Endothelial cell of umbilical vein (primary cell): Measurements from ENCODE around the gene MKRN1. TPM values are rescaled to one million over a fixed set of nuclear protein-coding genes. Genes with fewer than 3 reads are reported as not detected.
"Not testable (repeated sequence)": the region's sequence is repeated elsewhere in the genome, so short reads cannot be mapped to it uniquely, and the experiment has no call there.

Experiments
- BruUV-seq: library from RNA; stranded (reverse); fragments of 400-500 nt; replicated peaks from 2 replicates; lab custom pipeline; 2021; lab: Mats Ljungman, UMichigan
- CTCF ChIA-PET: fragments of 300-600, 350-600 bp; sonication (Branson Sonifier 250); formaldehyde crosslinking; loops from one replicate; lab custom pipeline; 2021; ENCODE audit warnings: antibody characterized with exemption, inconsistent platforms; lab: Charles Lee
- POLR2A ChIA-PET: fragments of 300-600, 350-600 bp; sonication (Branson Sonifier 250); formaldehyde crosslinking; loops from one replicate; lab custom pipeline; 2021; ENCODE audit warnings: antibody characterized with exemption, inconsistent platforms; lab: Charles Lee
- DNase-seq: peaks from one replicate; pipeline ENCODE4 v3.0.0-alpha.2; 2011; ENCODE audit warnings: low read depth, low spot score
- FAIRE-seq: peaks from 2 replicates; lab custom pipeline; 2011; peaks lifted over from hg19 to GRCh38; lab: Jason Lieb, UNC
- H2AFZ ChIP-seq: 2 replicates; pipeline ENCODE4 v1.6.0; 2012; ENCODE audit warnings: low read depth, low read length, control low read depth, inconsistent platforms
- H3K27ac ChIP-seq: 2 replicates; pipeline ENCODE4 v1.5.1; 2011; ENCODE audit warnings: low read depth, mild to moderate bottlenecking, control low read depth, low read length, moderate library complexity; ENCODE audit not compliant: insufficient read depth
- H3K27me3 ChIP-seq, 2 experiments: 2 replicates each; pipeline versions ENCODE4 v1.6.0 to v1.6.1; 2011; ENCODE audit warnings: low read length in 2 of 2, mixed read lengths in 1 of 2; ENCODE audit not compliant: control insufficient read depth in 2 of 2, insufficient read depth in 2 of 2
- H3K36me3 ChIP-seq, 2 experiments: 2 replicates in 1 of 2; 3 replicates in 1 of 2; pipeline ENCODE4 v1.5.1; 2011; ENCODE audit warnings: low read length in 2 of 2, mild to moderate bottlenecking in 1 of 2, moderate library complexity in 1 of 2; ENCODE audit not compliant: control insufficient read depth in 2 of 2, insufficient read depth in 2 of 2; ENCODE audit errors: extremely low read depth in 1 of 2
- H3K4me1 ChIP-seq: 3 replicates; pipeline ENCODE4 v1.5.1; 2011; ENCODE audit warnings: mild to moderate bottlenecking, low read length; ENCODE audit not compliant: control insufficient read depth, insufficient read depth; ENCODE audit errors: extremely low read depth
- H3K4me2 ChIP-seq: 2 replicates; pipeline ENCODE4 v1.6.1; 2011; ENCODE audit warnings: low read length, control low read depth, mixed read lengths; ENCODE audit not compliant: insufficient read depth
- H3K4me3 ChIP-seq, 3 experiments: fragments of 200-600 bp in 1 of 3; sonication (generic), shearing (Covaris generic) in 1 of 3; replicated peaks in 1 of 3; 2 replicates each; pipeline ENCODE4 v1.5.1; 2011 to 2016; ENCODE audit warnings: control low read depth in 3 of 3, low read length in 3 of 3, mild to moderate bottlenecking in 2 of 3, inconsistent platforms in 1 of 3, low read depth in 1 of 3, moderate library complexity in 1 of 3; ENCODE audit not compliant: insufficient read depth in 1 of 3
- H3K79me2 ChIP-seq: 2 replicates; pipeline ENCODE4 v1.6.0; 2012; ENCODE audit warnings: low read length, inconsistent platforms; ENCODE audit not compliant: control insufficient read depth, insufficient read depth
- H3K9ac ChIP-seq: replicated peaks from 2 replicates; pipeline ENCODE3; 2011; ENCODE audit warnings: low read length, control low read depth; ENCODE audit not compliant: insufficient read depth; ENCODE audit errors: extremely low read depth
- H3K9me1 ChIP-seq: replicated peaks from 3 replicates; pipeline ENCODE4 v1.6.0; 2011; ENCODE audit warnings: mild to moderate bottlenecking, low read length; ENCODE audit not compliant: control insufficient read depth, insufficient read depth; ENCODE audit errors: extremely low read depth
- H3K9me3 ChIP-seq: replicated peaks from 2 replicates; pipeline ENCODE4 v1.5.1; 2012; ENCODE audit warnings: low read length, inconsistent platforms; ENCODE audit not compliant: control insufficient read depth, insufficient read depth
- H4K20me1 ChIP-seq: replicated peaks from 2 replicates; pipeline ENCODE3; 2011; ENCODE audit warnings: mild to moderate bottlenecking, low read length; ENCODE audit not compliant: control insufficient read depth, insufficient read depth; ENCODE audit errors: extremely low read depth
- EZH2 ChIP-seq: IDR thresholded peaks from 2 replicates; pipeline ENCODE4 v1.6.1; 2012; ENCODE audit warnings: borderline replicate concordance, low read depth, mild to moderate bottlenecking, moderate library complexity, low read length, inconsistent platforms; ENCODE audit not compliant: severe bottlenecking
- FOS ChIP-seq: IDR thresholded peaks from 2 replicates; pipeline ENCODE4 v1.6.1; 2011; ENCODE audit warnings: mild to moderate bottlenecking, low read length, moderate library complexity, borderline replicate concordance; ENCODE audit not compliant: insufficient read depth
- GATA2 ChIP-seq: IDR thresholded peaks from 2 replicates; pipeline ENCODE4 v1.7.0; 2011; ENCODE audit warnings: low read depth, mild to moderate bottlenecking, moderate library complexity, mixed read lengths, low read length; ENCODE audit not compliant: insufficient read length, insufficient read depth
- MYC ChIP-seq: IDR thresholded peaks from one replicate; pipeline ENCODE4 v1.6.1; 2011; ENCODE audit warnings: mild to moderate bottlenecking, low read depth, low read length
- dilution Hi-C: fragments of 300-500 bp; cut with MboI; formaldehyde crosslinking; loops from one replicate; pipeline ENCODE4 v1.15.0; 2019; ENCODE audit warnings: low sequenced_read_pairs; ENCODE audit not compliant: extremely low pct_ligation_motif_present
- intact Hi-C: fragments of 100-400 bp; cut with micrococcal nuclease; formaldehyde crosslinking; loops from one replicate; pipeline ENCODE4 v1.10.0; 2022
- polyA plus RNA-seq, 4 experiments: library from polyadenylated mRNA; depleted of rRNA in 3 of 4; stranded (reverse) in 3 of 4; unstranded in 1 of 4; fragments of >200 nt; gene quantifications; 2 replicates each; pipeline versions ENCODE4 v1.2.1 to v1.2.3, GENCODE V29; 2011 to 2012; ENCODE audit warnings: missing spikeins in 1 of 4
- total RNA-seq: library from RNA; stranded (reverse); gene quantifications from 2 replicates; pipeline ENCODE4 v1.2.3, GENCODE V29; 2021
- TF ChIP-seq, protein P1 (sequence below), 2 donors: IDR thresholded peaks; 1 replicate in 1 of 2; 2 replicates in 1 of 2; pipeline ENCODE4 v1.5.1; 2011; ENCODE audit warnings: low read length in 2 of 2, mild to moderate bottlenecking in 2 of 2, moderate library complexity in 2 of 2, control low read depth in 1 of 2, inconsistent platforms in 1 of 2, low read depth in 1 of 2; ENCODE audit not compliant: insufficient read depth in 1 of 2; ENCODE audit errors: extremely low read depth in 1 of 2

Gene MKRN1
- total and polyA plus RNA-seq, 2 donors (not counting 3 experiments of a cell fraction or from before 2014, with no cell fraction given) = 24.9 to 52.2 TPM

- H3K27ac ChIP-seq, intact Hi-C loops, H3K9ac ChIP-seq, POLR2A ChIA-PET, DNase-seq, BruUV-seq, H3K9me3 ChIP-seq, H3K79me2 ChIP-seq, dilution Hi-C loops, H3K36me3 ChIP-seq, H3K4me2 ChIP-seq, H2AFZ ChIP-seq, H4K20me1 ChIP-seq, H3K27me3 ChIP-seq, H3K4me1 ChIP-seq, H3K4me3 ChIP-seq, FAIRE-seq, H3K9me1 ChIP-seq: not testable (repeated sequence)
- CTCF ChIA-PET = interaction anchor here (0.6 to 1.5 kb wide), 4 partner anchors 30 to 1131 kb away, joined by 3 to 5 read pairs (median 3); no protein-coding TSS in a partner anchor
These were observed 28.3 kb upstream of the MKRN1 start for GRCh38 chr7:140507556-140507955.

DNA sequence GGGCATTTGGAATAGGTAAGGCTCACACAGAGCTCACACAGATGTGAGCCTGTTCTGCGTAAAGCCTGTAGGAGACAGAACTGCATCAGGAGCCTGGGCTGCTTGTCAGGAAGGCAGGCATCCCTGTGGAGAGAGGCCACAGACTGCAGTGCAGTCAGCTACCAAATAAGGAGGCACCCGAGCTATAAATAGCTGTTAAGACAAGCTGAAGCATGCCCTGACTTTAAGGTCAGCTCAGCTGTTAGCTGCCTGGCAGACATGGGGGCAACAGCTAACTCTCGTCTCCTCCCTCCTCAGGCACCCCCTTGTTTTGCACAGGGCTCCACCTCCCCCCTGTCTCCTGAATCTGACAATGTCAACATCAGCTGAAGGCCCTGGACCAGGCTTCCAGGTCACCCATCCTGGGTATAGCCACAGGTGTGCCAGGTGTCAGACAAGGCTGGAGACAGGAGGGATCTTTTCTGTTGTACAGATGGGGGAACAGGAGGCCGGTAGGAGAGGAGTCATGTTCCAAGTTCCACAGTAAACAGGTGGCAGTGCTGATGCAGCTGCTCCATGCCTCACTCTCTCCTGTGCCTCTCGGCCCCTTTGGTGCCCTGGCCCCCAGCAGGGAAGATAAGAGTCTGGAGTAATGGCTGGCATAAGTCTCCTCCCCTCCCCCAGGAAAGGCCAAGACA, 27.6 kb upstream of the MKRN1 start:
- no peak for DNase-seq
- TF ChIP-seq FOS (no peak), MYC (no peak), EZH2 (no peak), GATA2 (no peak)
- TF ChIP-seq, protein P1, sequence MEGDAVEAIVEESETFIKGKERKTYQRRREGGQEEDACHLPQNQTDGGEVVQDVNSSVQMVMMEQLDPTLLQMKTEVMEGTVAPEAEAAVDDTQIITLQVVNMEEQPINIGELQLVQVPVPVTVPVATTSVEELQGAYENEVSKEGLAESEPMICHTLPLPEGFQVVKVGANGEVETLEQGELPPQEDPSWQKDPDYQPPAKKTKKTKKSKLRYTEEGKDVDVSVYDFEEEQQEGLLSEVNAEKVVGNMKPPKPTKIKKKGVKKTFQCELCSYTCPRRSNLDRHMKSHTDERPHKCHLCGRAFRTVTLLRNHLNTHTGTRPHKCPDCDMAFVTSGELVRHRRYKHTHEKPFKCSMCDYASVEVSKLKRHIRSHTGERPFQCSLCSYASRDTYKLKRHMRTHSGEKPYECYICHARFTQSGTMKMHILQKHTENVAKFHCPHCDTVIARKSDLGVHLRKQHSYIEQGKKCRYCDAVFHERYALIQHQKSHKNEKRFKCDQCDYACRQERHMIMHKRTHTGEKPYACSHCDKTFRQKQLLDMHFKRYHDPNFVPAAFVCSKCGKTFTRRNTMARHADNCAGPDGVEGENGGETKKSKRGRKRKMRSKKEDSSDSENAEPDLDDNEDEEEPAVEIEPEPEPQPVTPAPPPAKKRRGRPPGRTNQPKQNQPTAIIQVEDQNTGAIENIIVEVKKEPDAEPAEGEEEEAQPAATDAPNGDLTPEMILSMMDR (IDR thresholded peaks at IDR 0.05; ENCODE audit: extremely low read depth in 1 of 2, insufficient read depth in 1 of 2, low read depth in 1 of 2, low read length in 2 of 2) = no peak
- Histone ChIP-seq H3K79me2 (no peaks in the 10 kb centered on the region), H2AFZ (no peak overlapping the region), H3K27me3 (no peaks in the 10 kb centered on the region), H3K4me3 (no peak overlapping the region), H3K27ac (no peak overlapping the region), H3K9me1 (no peaks in the 10 kb centered on the region), H3K4me1 (no peaks in the 10 kb centered on the region), H3K9me3 (no peaks in the 10 kb centered on the region), H3K36me3 (no peaks in the 10 kb centered on the region), H3K4me2 (no peak overlapping the region), H4K20me1 (no peaks in the 10 kb centered on the region), H3K9ac (no peak overlapping the region)
- ChIA-PET POLR2A (interaction anchor here (0.6 kb wide), 1 partner anchor 116 kb away, joined by 5 read pairs; no protein-coding TSS in a partner anchor), CTCF (interaction anchor here (0.6 to 1.5 kb wide), 4 partner anchors 30 to 1130 kb away, joined by 3 to 5 read pairs (median 3); no protein-coding TSS in a partner anchor)
- FAIRE-seq = no peak
- dilution Hi-C loops (no loop called here), intact Hi-C loops (no loop called here)
- no TSS peak for BruUV-seq
